Medulla oblongata (tissue), 1 donor: Measurements from ENCODE around the gene SGPL1.
A peak's percentile ranks its signal among the peaks of the same experiment; 100 is the strongest.

ENCODE experiments used
- DNase-seq: peaks from one replicate; pipeline ENCODE4 v3.0.0-alpha.2; 2015; ENCODE audit errors: extremely low spot score

Gene SGPL1

GRCh38 chr10:70885481-70885880 is 69.7 kb downstream of the SGPL1 start:
- DNase-seq, result no peak

DNA sequence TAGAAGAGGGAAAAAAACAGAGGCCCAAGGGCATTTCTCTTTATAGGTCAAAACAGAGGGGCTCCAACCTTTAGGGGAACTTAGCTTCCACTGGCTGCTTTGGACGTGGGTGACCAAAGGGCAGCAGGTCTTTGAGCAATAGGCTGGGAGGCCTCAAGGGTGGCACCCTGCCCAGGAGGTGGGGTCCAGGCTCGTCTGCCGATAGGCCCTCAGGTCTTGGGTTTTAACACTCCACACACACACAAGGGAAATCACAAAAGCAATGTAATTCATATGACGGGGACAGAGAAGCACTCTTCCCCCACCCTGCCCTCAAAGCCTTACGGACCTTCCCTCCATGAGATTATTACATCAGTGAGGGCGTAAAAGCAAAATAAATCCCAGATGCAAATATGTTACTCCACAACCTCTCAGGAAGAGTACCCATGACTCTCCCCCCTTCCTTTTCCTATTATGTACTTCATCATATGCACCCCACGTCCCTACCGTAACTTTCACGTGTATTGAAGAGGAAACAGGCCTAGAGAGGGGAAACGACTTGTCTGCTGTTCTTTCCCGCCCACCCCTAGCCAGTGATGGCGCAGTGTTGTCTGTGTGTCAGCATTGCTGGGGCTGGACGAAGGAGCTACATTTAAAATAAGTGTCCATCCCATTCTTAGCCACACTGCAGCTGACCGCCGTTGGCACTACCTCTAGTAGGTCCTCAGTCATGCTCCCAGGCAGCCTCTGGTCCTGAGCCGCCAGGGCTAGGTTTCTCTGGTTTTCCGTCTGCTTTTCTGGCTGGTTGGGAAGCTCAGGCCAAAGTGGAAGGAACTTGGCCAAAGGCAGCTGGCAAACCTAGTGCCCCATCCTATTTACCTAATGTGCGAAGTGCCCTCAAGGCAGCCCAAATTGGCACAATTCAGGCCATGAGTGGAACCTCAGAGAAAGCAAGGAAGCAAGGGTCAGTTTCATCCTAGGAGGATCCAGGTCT is 70.5 kb downstream of the SGPL1 start:
- no peak for DNase-seq

GRCh38 chr10:70886921-70887665 is 71.3 kb downstream of the SGPL1 start:
- peak; percentile 16 for DNase-seq

GRCh38 chr10:70887804-70888800 is 72.4 kb downstream of the SGPL1 start, which contains the start of gene PCBD1:
PCBD1 (minus strand) TSS chr10:70888565; CDS start chr10:70888533, 32 bp downstream.
- peak; percentile 71 for DNase-seq

- DNase-seq, result no peak
Observed at GRCh38 chr10:70889291-70889690, 73.5 kb downstream of the SGPL1 start.

- peak; percentile 66 for DNase-seq
Observed at GRCh38 chr10:70890917-70891431, 75.2 kb downstream of the SGPL1 start.

DNA sequence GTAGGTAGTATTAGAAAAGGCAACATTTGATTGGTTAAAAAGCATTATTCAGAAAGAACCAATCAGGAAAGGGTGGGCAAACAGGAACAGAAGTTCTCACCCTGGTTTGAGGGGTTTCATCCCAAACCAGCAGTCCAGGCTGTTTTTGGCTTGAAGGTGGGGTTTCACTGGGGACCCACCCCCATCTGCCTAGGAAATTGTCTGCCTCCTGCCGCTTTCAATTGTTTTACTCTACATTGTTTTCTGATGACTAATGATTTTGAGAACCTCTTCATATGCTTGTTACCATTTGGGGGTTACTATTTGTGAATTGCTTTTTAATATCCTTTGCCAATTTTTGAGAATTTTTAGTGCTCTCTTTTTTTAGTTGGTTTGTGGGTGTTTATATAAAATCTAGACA is 75.9 kb downstream of the SGPL1 start:
- no peak for DNase-seq

- DNase-seq, result no peak
Observed at GRCh38 chr10:70892631-70893030, 76.9 kb downstream of the SGPL1 start.

GRCh38 chr10:70893227-70894006 is 77.7 kb downstream of the SGPL1 start:
- DNase-seq, result no peak

GRCh38 chr10:70894416-70894815 is 78.7 kb downstream of the SGPL1 start:
- no peak for DNase-seq

DNA sequence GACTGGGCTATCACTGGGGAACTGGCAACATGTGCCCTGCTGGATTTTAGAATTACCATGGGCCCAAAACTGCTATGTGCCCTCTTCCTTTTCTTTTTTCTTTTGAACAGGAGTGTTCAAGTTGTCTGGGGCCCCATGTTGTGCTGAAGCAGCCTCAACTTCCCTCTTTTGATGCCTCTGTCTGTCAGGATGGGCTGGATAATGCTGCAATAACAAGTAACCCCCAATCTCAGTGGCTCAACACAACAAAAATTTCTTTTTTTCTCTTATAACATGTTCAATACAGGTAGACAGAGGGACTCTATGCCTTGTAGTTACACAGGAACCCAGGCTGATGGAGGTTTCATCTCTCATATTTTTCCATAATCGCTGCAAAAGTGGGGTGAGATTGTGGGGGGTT is 80.8 kb downstream of the SGPL1 start:
- no peak for DNase-seq

DNA sequence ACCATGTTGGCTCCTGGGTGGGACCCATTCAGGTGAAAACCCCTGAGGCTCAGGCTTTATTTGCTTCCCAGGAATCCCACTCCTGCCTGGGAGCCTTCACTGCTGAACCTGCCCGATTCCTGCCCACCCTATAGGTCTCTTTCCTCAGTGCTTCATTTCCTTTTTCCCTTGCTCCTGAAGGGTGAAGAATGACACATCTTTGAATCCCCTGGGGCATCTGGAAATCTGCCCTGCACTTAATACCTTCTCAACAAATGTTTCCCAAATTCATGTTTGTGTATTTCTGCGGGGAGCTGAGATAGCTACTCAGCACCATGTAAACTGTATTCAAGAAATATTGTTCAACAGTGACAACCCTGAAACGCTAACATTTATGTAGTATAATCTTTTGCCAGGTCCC is 82.9 kb downstream of the SGPL1 start:
- DNase-seq, result no peak

- no peak for DNase-seq
Observed at GRCh38 chr10:70899096-70899495, 83.3 kb downstream of the SGPL1 start.

DNA sequence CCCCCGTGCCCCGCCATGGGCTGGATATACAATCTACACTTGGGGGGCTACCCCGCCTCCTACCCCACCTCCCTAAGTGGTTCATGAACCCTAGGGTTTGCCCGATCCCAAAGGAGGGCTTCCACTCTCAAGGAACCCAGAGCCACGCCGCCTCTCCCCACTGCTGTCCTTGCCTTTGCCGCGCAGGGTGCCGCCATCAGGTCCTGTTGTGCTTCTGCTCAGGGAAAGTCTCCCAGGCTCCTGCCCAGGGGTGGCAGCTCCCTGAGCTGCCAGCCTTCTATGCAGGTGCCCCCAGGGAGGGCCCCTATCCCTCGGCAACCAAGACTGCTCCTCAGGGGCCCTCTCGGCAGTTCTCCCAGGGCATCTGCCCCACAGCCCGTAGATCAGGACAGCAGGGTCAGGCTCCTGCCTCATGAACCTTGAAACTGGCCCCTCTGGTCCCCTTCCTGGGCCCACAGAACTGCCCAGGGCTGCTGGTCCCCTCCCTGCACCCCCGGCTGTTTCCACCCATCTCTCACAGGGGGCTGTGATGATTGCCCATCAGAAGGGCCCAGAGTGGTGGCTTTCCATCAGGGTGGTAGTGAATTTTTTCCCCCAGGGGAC is 85.6 kb downstream of the SGPL1 start:
- no peak for DNase-seq

- no peak for DNase-seq
Observed at GRCh38 chr10:70902661-70903261, 87.0 kb downstream of the SGPL1 start.

DNA sequence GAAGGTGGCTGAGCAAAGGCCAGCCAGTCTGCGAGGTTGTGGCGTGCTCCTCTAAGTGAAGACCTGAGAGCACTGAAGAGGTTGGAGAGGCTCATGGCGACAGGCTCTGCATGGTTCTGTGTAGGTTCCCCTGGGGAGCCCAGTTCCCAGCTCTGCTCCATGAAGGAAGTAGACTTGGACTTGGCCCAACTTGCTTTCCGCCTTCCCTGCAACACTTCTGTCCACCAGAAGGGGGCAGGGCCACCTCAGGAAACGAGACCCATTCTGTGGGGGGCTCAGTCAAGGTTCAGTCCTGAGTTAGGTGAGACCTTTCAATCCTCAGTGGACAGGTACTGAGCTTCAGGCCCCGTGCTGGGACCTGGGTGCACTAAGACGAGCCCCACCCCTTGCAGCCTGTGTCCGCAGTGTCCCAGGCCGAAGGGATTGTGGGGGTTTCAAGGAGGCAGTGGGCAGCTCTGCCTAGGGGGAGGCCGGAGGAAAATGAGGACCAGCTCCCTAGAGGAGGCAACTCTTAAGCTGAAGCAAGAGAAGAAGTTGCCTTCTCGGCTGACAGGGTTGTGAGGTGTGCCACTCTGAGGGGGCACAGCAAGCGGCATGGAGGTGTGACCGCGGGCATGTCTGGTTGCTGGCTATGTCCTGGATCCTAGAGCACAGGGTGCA is 87.6 kb downstream of the SGPL1 start:
- peak; percentile 70 for DNase-seq

DNA sequence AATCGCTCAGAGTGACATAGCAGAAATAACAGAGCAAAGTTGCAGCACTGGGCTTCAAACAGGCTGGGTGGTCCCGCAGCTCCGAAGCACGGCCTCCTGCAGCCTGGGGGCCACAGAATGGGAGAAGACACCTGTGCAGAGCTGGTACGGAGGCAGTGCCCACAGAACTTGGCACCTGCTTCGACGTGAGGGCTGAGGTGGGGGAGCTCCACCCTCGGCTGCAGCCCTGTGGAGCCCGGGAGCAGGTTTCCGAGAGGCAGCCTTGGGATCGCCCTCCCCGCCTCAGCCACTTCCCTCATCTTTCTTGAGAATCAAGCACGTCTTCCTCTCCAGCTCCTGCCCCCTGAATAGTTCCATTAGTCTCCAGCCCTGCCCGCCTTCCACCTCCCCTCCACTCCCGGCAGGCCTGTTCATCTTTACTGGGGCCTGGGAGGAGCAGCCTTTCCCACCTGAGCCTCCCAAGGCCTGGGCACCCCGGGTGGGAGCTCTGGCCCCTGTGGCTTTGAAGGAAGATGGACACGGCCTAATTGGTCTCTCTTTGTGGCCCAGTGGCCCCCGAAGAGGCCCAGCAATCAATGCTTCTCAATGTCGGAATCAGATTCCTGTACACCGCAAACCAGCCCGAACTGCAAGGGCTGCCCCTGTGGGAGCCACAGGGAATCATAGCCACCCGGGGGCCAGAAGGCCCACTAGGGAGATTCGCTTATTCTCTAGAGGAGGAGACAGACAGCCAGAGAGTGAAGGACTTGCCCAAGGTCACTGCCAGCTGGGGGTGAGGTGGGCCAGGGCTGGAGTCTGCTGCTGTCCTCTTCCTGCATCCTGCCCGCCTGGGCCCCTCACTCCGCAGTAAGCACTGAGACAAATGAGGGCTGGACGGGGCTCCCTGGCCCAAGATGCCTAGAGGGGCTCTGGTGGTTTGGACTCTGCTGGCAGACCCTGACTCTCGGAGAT is 89.6 kb downstream of the SGPL1 start:
- no peak for DNase-seq
